Adrenal gland (tissue), 5 donors: ENCODE data around the gene SMC1B.

Experiments
- POLR2A ChIP-seq, 2 donors: fragments of 450-650 bp; IDR thresholded peaks; one replicate each; pipeline ENCODE4 v1.6.1; 2017; ENCODE audit warnings: antibody characterized with exemption in 2 of 2, mild to moderate bottlenecking in 2 of 2, moderate library complexity in 1 of 2
- TF ChIP-seq, protein P1 (sequence below), 6 experiments: fragments of 450-650 bp in 4 of 6; fragments of 200-600 bp in 2 of 6; sonication (generic) in 1 of 6; IDR thresholded peaks; 1 replicate in 5 of 6; 2 replicates in 1 of 6; pipeline versions ENCODE4 v1.5.1 to v1.8.0; 2016 to 2021; ENCODE audit warnings: antibody characterized with exemption in 6 of 6, mild to moderate bottlenecking in 2 of 6, moderate library complexity in 1 of 6
- donor health status: DM: no; HTN: no; CAD: no.

DNA sequence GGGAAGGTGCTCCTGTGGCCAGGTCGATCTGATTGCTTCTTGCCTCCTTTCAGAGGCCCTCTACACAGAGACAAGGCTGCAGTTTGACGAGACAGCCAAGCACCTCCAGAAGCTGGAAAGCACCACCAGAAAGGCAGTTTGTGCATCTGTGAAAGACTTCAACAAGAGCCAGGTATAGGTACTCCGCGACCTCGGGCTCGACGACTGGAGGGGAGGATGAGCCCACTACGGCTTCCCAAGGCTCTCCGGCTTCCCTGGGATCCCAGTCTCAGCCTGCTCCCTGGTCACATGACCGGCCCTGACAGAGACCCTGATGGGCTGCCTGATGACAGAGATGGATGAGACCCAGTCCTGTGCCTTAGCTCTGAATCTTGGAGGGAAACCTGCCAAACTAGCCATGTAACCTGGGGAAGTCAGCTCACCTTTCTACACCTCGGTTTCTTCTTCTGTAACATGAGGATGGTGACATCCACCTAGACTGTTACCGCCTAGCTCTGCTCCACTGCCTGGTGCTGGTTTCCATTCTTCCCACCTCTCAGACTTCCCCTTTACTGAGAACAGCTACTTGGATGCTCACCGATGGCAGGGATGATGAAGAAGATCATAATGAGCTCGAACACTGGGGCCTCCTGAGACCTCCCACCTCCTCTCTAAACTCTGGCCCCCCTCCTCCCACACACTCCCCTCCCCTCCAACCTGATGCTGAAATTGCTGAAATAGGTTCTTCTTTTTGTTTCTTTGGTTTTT, 9.0 kb upstream of the SMC1B start:
- TF ChIP-seq, protein P1, sequence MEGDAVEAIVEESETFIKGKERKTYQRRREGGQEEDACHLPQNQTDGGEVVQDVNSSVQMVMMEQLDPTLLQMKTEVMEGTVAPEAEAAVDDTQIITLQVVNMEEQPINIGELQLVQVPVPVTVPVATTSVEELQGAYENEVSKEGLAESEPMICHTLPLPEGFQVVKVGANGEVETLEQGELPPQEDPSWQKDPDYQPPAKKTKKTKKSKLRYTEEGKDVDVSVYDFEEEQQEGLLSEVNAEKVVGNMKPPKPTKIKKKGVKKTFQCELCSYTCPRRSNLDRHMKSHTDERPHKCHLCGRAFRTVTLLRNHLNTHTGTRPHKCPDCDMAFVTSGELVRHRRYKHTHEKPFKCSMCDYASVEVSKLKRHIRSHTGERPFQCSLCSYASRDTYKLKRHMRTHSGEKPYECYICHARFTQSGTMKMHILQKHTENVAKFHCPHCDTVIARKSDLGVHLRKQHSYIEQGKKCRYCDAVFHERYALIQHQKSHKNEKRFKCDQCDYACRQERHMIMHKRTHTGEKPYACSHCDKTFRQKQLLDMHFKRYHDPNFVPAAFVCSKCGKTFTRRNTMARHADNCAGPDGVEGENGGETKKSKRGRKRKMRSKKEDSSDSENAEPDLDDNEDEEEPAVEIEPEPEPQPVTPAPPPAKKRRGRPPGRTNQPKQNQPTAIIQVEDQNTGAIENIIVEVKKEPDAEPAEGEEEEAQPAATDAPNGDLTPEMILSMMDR (IDR thresholded peaks at IDR 0.05), result no peak
- no peak for TF ChIP-seq POLR2A (IDR thresholded peaks at IDR 0.05)
